OCI-LY7 (cell line): Measurements from ENCODE around the gene QSOX1. TPM values are rescaled to one million over a fixed set of nuclear protein-coding genes. Genes with fewer than 3 reads are reported as not detected.

ENCODE experiments used
- BruUV-seq: library from RNA; stranded (reverse); fragments of 400-500 nt; replicated peaks from 2 replicates; lab custom pipeline; 2021; lab: Mats Ljungman, UMichigan
- CTCF ChIA-PET: fragments of 300-600 bp; sonication (Branson Sonifier 250); formaldehyde crosslinking; loops from one replicate; lab custom pipeline; 2022; ENCODE audit warnings: antibody characterized with exemption; ENCODE audit not compliant: unreplicated experiment; lab: Charles Lee
- POLR2A ChIA-PET: fragments of 300-600 bp; sonication (Branson Sonifier 250); formaldehyde crosslinking; loops from one replicate; lab custom pipeline; 2022; ENCODE audit warnings: antibody characterized with exemption; lab: Charles Lee
- DNase-seq: peaks from one replicate; pipeline ENCODE4 v3.0.0-alpha.2; 2015; ENCODE audit warnings: low spot score
- H2AFZ ChIP-seq: fragments of 200-600 bp; sonication (generic), shearing (Covaris generic); 2 replicates; pipeline ENCODE4 v1.6.1; 2014; ENCODE audit warnings: mild to moderate bottlenecking, antibody characterized with exemption, low read length, moderate library complexity
- H3K27ac ChIP-seq: fragments of 200-600 bp; sonication (generic); 2 replicates; pipeline ENCODE4 v1.5.1; 2014; ENCODE audit warnings: mixed run types, low read depth, mild to moderate bottlenecking, moderate library complexity, low read length, inconsistent platforms; ENCODE audit not compliant: poor library complexity, severe bottlenecking
- H3K36me3 ChIP-seq: fragments of 200-600 bp; sonication (generic); 2 replicates; pipeline ENCODE4 v1.6.1; 2014; ENCODE audit warnings: mild to moderate bottlenecking, antibody characterized with exemption, low read length, moderate library complexity, mixed read lengths; ENCODE audit not compliant: insufficient read depth
- H3K4me1 ChIP-seq: fragments of 200-600 bp; sonication (generic); 2 replicates; pipeline ENCODE4 v1.5.1; 2014; ENCODE audit warnings: mild to moderate bottlenecking, low read length; ENCODE audit not compliant: insufficient read depth, poor library complexity, severe bottlenecking
- H3K4me2 ChIP-seq: fragments of 200-600 bp; sonication (generic); 2 replicates; pipeline ENCODE4 v1.6.1; 2014; ENCODE audit warnings: mild to moderate bottlenecking, low read length
- H3K4me3 ChIP-seq: fragments of 200-600 bp; sonication (generic); 2 replicates; pipeline ENCODE4 v1.5.1; 2014; ENCODE audit warnings: mild to moderate bottlenecking, low read depth, low read length; ENCODE audit not compliant: poor library complexity, severe bottlenecking
- H3K79me2 ChIP-seq: fragments of 200-600 bp; sonication (generic); 2 replicates; pipeline ENCODE4 v1.6.1; 2016; ENCODE audit warnings: low read depth, mild to moderate bottlenecking, low read length, moderate library complexity, mixed read lengths; ENCODE audit not compliant: insufficient read depth
- H3K9me2 ChIP-seq: fragments of 200-600 bp; sonication (generic); 2 replicates; pipeline ENCODE4 v1.6.1; 2016; ENCODE audit warnings: mild to moderate bottlenecking, low read length, mixed read lengths; ENCODE audit not compliant: insufficient read depth
- H3K9me3 ChIP-seq: fragments of 200-600 bp; sonication (generic); 2 replicates; pipeline ENCODE4 v1.6.1; 2014; ENCODE audit warnings: mild to moderate bottlenecking, mixed run types, low read length, mixed read lengths
- H4K20me1 ChIP-seq: fragments of 200-600 bp; sonication (generic); 2 replicates; pipeline ENCODE4 v1.6.1; 2014; ENCODE audit warnings: mild to moderate bottlenecking, antibody characterized with exemption, low read length, moderate library complexity, mixed read lengths; ENCODE audit not compliant: insufficient read depth
- EZH2phosphoT487 ChIP-seq: fragments of 200-600 bp; sonication (generic); IDR thresholded peaks from 2 replicates; pipeline ENCODE4 v1.6.1; 2018; ENCODE audit warnings: low read depth, borderline replicate concordance, mild to moderate bottlenecking, mixed run types, antibody characterized with exemption, low read length, moderate library complexity, mixed read lengths
- intact Hi-C: fragments of 100-400 bp; cut with micrococcal nuclease; formaldehyde crosslinking; loops from one replicate; pipeline ENCODE4 v1.10.0; 2022; ENCODE audit not compliant: unreplicated experiment
- total RNA-seq, 2 experiments: library from RNA; depleted of rRNA in 1 of 2; stranded (reverse); fragments of >200 nt in 1 of 2; shearing (Covaris generic) in 1 of 2; gene quantifications; 2 replicates each; pipeline ENCODE4 v1.2.3, GENCODE V29; 2014 to 2022
- TF ChIP-seq, protein P1 (sequence below): fragments of 200-600 bp; sonication (generic); conservative IDR thresholded peaks from 2 replicates; pipeline ENCODE4 v1.5.1; 2014; ENCODE audit warnings: mild to moderate bottlenecking, antibody characterized with exemption, low read length, moderate library complexity, mixed read lengths

The QSOX1 gene
- total RNA-seq, 2 experiments from 2014 or later, result 8.4 to 23.6 TPM

DNA sequence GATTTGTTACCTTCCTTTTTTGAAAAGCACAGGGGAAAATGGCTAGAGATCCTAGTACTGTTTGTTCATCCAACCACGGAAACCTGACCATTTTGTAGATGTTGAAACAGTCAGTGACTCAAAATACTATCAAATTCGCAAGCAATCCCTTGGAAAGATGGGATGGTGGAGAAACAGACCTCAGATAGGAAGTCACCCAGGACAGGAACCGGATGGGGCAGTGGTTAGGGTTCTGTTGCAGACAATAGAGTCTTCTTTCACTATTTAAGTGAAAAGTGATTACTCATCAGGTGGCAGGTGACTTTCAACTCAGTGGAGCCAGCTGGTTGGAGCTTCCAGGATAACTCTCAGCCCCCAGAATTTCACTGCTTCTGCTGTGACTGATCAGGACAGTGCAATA lies 92.4 kb downstream of the QSOX1 start:
- BruUV-seq, result no TSS peak
- DNase-seq, result no peak

DNA sequence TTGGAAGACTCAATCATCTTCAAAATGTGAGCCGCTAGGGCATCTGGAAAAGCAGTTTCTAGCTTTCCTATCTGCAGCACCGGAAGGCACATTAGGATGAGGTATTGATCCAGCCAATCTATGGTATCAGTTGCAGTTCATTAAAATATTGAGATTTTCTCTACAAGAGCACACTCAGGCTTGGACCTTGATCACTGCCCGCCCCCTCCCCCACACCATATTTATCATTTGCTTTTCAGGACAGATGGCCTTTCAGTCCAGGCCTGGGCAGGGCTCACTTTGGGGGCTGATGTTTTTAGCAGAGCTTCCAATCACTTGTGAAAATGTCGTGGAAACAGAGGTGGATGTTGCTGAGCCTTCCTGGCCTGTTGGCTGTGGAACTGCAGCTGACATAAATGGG lies 92.9 kb downstream of the QSOX1 start:
- Histone ChIP-seq H2AFZ (no peak overlapping the region), H3K9me2 (no peaks in the 10 kb centered on the region), H3K4me1 (no peaks in the 10 kb centered on the region), H4K20me1 (no peaks in the 10 kb centered on the region), H3K36me3 (no peaks in the 10 kb centered on the region), H3K79me2 (no peaks in the 10 kb centered on the region), H3K4me3 (no peak overlapping the region), H3K4me2 (no peak overlapping the region), H3K9me3 (no peaks in the 10 kb centered on the region), H3K27ac (no peak overlapping the region)
- intact Hi-C loops, result no loop called here
- no TSS peak for BruUV-seq
- DNase-seq, result no peak
- TF ChIP-seq EZH2phosphoT487, result no peak
- TF ChIP-seq, protein P1, sequence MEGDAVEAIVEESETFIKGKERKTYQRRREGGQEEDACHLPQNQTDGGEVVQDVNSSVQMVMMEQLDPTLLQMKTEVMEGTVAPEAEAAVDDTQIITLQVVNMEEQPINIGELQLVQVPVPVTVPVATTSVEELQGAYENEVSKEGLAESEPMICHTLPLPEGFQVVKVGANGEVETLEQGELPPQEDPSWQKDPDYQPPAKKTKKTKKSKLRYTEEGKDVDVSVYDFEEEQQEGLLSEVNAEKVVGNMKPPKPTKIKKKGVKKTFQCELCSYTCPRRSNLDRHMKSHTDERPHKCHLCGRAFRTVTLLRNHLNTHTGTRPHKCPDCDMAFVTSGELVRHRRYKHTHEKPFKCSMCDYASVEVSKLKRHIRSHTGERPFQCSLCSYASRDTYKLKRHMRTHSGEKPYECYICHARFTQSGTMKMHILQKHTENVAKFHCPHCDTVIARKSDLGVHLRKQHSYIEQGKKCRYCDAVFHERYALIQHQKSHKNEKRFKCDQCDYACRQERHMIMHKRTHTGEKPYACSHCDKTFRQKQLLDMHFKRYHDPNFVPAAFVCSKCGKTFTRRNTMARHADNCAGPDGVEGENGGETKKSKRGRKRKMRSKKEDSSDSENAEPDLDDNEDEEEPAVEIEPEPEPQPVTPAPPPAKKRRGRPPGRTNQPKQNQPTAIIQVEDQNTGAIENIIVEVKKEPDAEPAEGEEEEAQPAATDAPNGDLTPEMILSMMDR, result no peak
- POLR2A ChIA-PET, result no interaction called here
- CTCF ChIA-PET, result interaction anchor here (0.6 kb wide), 1 partner anchor 69 kb away, joined by 3 read pairs; no protein-coding TSS in a partner anchor

More for the DNA sequence above, 92.4 kb downstream of the QSOX1 start:
- no peaks in the 10 kb centered on the region for H3K4me1 ChIP-seq
- no peaks in the 10 kb centered on the region for H3K9me2 ChIP-seq
- TF ChIP-seq, protein P1, result no peak
- TF ChIP-seq EZH2phosphoT487, result no peak
- H4K20me1 ChIP-seq, result no peaks in the 10 kb centered on the region
- no peaks in the 10 kb centered on the region for H3K36me3 ChIP-seq
- H3K4me3 ChIP-seq, result no peak overlapping the region
- H3K4me2 ChIP-seq, result no peak overlapping the region
- CTCF ChIA-PET, result interaction anchor here (0.6 kb wide), 1 partner anchor 69 kb away, joined by 3 read pairs; no protein-coding TSS in a partner anchor
- H2AFZ ChIP-seq, result no peak overlapping the region
- POLR2A ChIA-PET, result no interaction called here
- H3K79me2 ChIP-seq, result no peaks in the 10 kb centered on the region
- H3K27ac ChIP-seq, result no peak overlapping the region
- intact Hi-C loops, result no loop called here
- no peaks in the 10 kb centered on the region for H3K9me3 ChIP-seq

DNA sequence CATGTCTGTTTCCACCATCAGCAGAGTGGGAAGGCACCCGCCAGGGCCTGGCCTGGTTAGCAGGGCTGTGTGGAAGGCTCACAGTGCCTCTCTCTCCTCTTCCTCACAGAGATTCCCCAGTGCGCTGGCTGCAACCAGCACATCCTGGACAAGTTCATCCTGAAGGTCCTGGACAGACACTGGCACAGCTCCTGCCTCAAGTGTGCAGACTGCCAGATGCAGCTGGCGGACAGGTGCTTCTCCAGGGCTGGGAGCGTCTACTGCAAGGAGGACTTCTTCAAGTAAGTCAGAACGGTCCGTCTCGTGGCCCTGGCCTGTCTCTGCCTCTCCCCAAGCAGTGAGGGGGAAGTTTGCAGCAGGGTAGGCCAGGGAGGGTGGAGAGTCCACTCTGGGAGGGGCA lies 93.5 kb downstream of the QSOX1 start:
- Histone ChIP-seq H3K4me3 (no peak overlapping the region), H3K9me2 (no peaks in the 10 kb centered on the region), H3K4me2 (no peak overlapping the region), H3K4me1 (no peaks in the 10 kb centered on the region), H2AFZ (no peak overlapping the region), H4K20me1 (no peaks in the 10 kb centered on the region), H3K27ac (no peak overlapping the region), H3K36me3 (no peaks in the 10 kb centered on the region), H3K9me3 (no peaks in the 10 kb centered on the region), H3K79me2 (no peaks in the 10 kb centered on the region)
- DNase-seq, result no peak
- TF ChIP-seq, protein P1, result no peak
- no peak for TF ChIP-seq EZH2phosphoT487
- ChIA-PET POLR2A (no interaction called here), CTCF (no interaction called here)
- intact Hi-C loops, result no loop called here
- BruUV-seq, result no TSS peak
